ENCODE data around the gene RBM23.

DNA sequence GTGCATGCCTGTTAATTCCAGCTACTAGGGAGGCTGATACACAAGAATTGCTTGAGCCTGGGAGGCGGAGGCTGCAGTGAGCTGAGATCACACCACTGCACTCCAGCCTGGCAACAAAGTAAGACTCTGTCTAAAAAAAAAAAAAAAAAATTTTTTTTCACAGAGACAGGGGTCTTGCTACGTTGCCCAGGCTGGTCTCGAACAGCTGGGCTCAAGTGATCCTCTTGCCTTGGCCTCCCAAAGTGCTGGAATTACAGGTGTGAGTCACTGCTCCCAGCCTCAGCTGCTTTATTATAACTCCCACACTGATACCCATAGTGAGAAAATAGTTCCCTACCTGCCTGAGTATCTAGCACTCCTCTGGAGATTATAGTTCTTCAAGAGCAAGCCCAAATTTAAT, 26.7 kb upstream of the RBM23 start:
- TF ChIP-seq POLR2A (IDR thresholded peaks at IDR 0.05; ENCODE audit: low read depth, low read length) (no peak), POLR2AphosphoS5 (IDR thresholded peaks at IDR 0.05; ENCODE audit: low read depth, low read length) (no peak)
